GM23338 (cell line): Measurements from ENCODE around the gene MLKL. TPM values are rescaled to one million over a fixed set of nuclear protein-coding genes. Genes with fewer than 3 reads are reported as not detected.

Experiments
- ATAC-seq: fragments of 200-7000 bp; cut with Tn5 transposase; 3 replicates; pipeline ENCODE4 v1.9.1; 2020
- DNase-seq: peaks from one replicate; pipeline ENCODE4 v3.0.0-alpha.2; 2015; ENCODE audit warnings: low spot score
- H2AFZ ChIP-seq: fragments of 200-600 bp; sonication (generic); 2 replicates; pipeline ENCODE4 v1.8.0; 2016; ENCODE audit warnings: antibody characterized with exemption, mild to moderate bottlenecking, moderate library complexity
- H3F3A ChIP-seq: fragments of 200-600 bp; sonication (generic); replicated peaks from 2 replicates; pipeline ENCODE4 v1.8.0; 2017; ENCODE audit warnings: antibody characterized with exemption, mixed run types, low read depth
- H3K27ac ChIP-seq: fragments of 200-600 bp; sonication (generic); 2 replicates; pipeline ENCODE4 v1.6.1; 2016; ENCODE audit warnings: low read depth
- H3K27me3 ChIP-seq: fragments of 200-600 bp; sonication (generic); 2 replicates; pipeline ENCODE4 v1.8.0; 2016; ENCODE audit warnings: mild to moderate bottlenecking, mixed run types, moderate library complexity; ENCODE audit not compliant: insufficient read depth
- H3K36me3 ChIP-seq: fragments of 200-600 bp; sonication (generic); 2 replicates; pipeline ENCODE4 v1.8.0; 2016; ENCODE audit warnings: mild to moderate bottlenecking; ENCODE audit not compliant: insufficient read depth
- H3K4me1 ChIP-seq: fragments of 200-600 bp; sonication (generic); 2 replicates; pipeline ENCODE4 v1.8.0; 2016; ENCODE audit warnings: mild to moderate bottlenecking, moderate library complexity; ENCODE audit not compliant: insufficient read depth
- H3K4me2 ChIP-seq: fragments of 200-600 bp; sonication (generic); 2 replicates; pipeline ENCODE4 v1.7.1; 2017; ENCODE audit warnings: mixed run types
- H3K4me3 ChIP-seq: fragments of 200-600 bp; sonication (generic); 2 replicates; pipeline ENCODE4 v1.6.1; 2016; ENCODE audit warnings: mixed run types
- H3K79me2 ChIP-seq: fragments of 200-600 bp; sonication (generic); replicated peaks from 2 replicates; pipeline ENCODE4 v1.8.0; 2017; ENCODE audit warnings: mild to moderate bottlenecking; ENCODE audit not compliant: insufficient read depth
- H3K9me2 ChIP-seq: fragments of 200-600 bp; sonication (generic); 2 replicates; pipeline ENCODE4 v1.8.0; 2017; ENCODE audit not compliant: insufficient read depth
- H4K20me1 ChIP-seq: fragments of 200-600 bp; sonication (generic); replicated peaks from 2 replicates; pipeline ENCODE4 v1.8.0; 2017; ENCODE audit warnings: mild to moderate bottlenecking; ENCODE audit not compliant: insufficient read depth
- H3K27ac Mint-ChIP-seq: 2 replicates; pipeline ENCODE4 v1.8.0; 2020; ENCODE audit warnings: inconsistent platforms, mild to moderate bottlenecking, moderate library complexity, mixed read lengths
- H3K27me3 Mint-ChIP-seq: 3 replicates; pipeline ENCODE4 v1.8.0; 2022; ENCODE audit warnings: low read depth, mild to moderate bottlenecking, moderate library complexity, mixed read lengths, inconsistent platforms; ENCODE audit not compliant: insufficient read depth, poor library complexity
- H3K36me3 Mint-ChIP-seq: 3 replicates; pipeline ENCODE4 v1.8.0; 2021; ENCODE audit warnings: low read depth, mild to moderate bottlenecking, inconsistent platforms, moderate library complexity, mixed read lengths
- H3K4me1 Mint-ChIP-seq: 3 replicates; pipeline ENCODE4 v1.8.0; 2020; ENCODE audit warnings: mild to moderate bottlenecking, inconsistent platforms, mixed read lengths
- H3K4me3 Mint-ChIP-seq: 3 replicates; pipeline ENCODE4 v1.8.0; 2021; ENCODE audit warnings: moderate library complexity, mild to moderate bottlenecking, inconsistent platforms, mixed read lengths
- H3K9me3 Mint-ChIP-seq: 3 replicates; pipeline ENCODE4 v1.8.0; 2020; ENCODE audit warnings: moderate library complexity, mild to moderate bottlenecking, inconsistent platforms, mixed read lengths
- CTCF ChIP-seq, 2 experiments: fragments of 200-600 bp in 1 of 2; sonication (generic) in 1 of 2; conservative IDR thresholded peaks; 2 replicates each; pipeline versions ENCODE4 v1.5.1 to v1.6.1; 2016 to 2017; ENCODE audit warnings: antibody characterized with exemption in 2 of 2, low read depth in 2 of 2, mild to moderate bottlenecking in 2 of 2, moderate library complexity in 1 of 2
- ETS1 ChIP-seq: IDR thresholded peaks from 2 replicates; pipeline ENCODE4 v1.6.1; 2016; ENCODE audit warnings: antibody characterized with exemption
- EZH2phosphoT487 ChIP-seq: fragments of 200-600 bp; sonication (generic); IDR thresholded peaks from one replicate; pipeline ENCODE4 v1.8.1; 2018; ENCODE audit warnings: antibody characterized with exemption; ENCODE audit not compliant: unreplicated experiment
- JUNB ChIP-seq: IDR thresholded peaks from one replicate; pipeline ENCODE4 v1.6.1; 2016; ENCODE audit warnings: antibody characterized with exemption; ENCODE audit not compliant: unreplicated experiment
- POLR2AphosphoS5 ChIP-seq: IDR thresholded peaks from 2 replicates; pipeline ENCODE4 v1.6.1; 2016; ENCODE audit warnings: antibody characterized with exemption, low read depth
- STAT1 ChIP-seq: IDR thresholded peaks from one replicate; pipeline ENCODE4 v1.6.1; 2016; ENCODE audit warnings: antibody characterized with exemption; ENCODE audit not compliant: unreplicated experiment
- ZNF114 ChIP-seq: fragments of 250-450 bp; sonication (Bioruptor Pico); IDR thresholded peaks from 2 replicates; pipeline ENCODE4 v1.5.0; 2020; ENCODE audit warnings: mild to moderate bottlenecking, moderate library complexity
- ZNF331 ChIP-seq: fragments of 250-450 bp; sonication (Bioruptor Pico); IDR thresholded peaks from 2 replicates; pipeline ENCODE4 v1.5.0; 2020; ENCODE audit warnings: low read depth, mild to moderate bottlenecking, moderate library complexity
- ZNF462 ChIP-seq: fragments of 250-450 bp; sonication (Bioruptor Pico); IDR thresholded peaks from 2 replicates; pipeline ENCODE4 v1.5.0; 2020; ENCODE audit warnings: mild to moderate bottlenecking, moderate library complexity
- polyA plus RNA-seq: library from polyadenylated mRNA; unstranded; fragments of >200 nt; fragmentation: Nextera tagmentation; extraction: Ambion mirVana; gene quantifications from 2 replicates; pipeline ENCODE4 v1.2.1, GENCODE V29; 2016
- total RNA-seq: library from RNA; depleted of rRNA; stranded (reverse); fragments of >200 nt; shearing (Covaris generic); gene quantifications from 2 replicates; pipeline ENCODE4 v1.2.3, GENCODE V29; 2014

MLKL gene
- total and polyA plus RNA-seq, 2 experiments from 2014 or later = 5.1 to 9.7 TPM

- TF ChIP-seq JUNB = no peak
- no peak for TF ChIP-seq STAT1
- no peak for TF ChIP-seq EZH2phosphoT487
Measured at GRCh38 chr16:74717367-74717766, 16.7 kb upstream of the MLKL start (continued).

GRCh38 chr16:74716355-74716754 lies 15.7 kb upstream of the MLKL start:
- Histone ChIP-seq H4K20me1 (no peaks in the 10 kb centered on the region), H3K27ac (no peak overlapping the region), H3F3A (no peaks in the 10 kb centered on the region), H3K4me1 (no peaks in the 10 kb centered on the region), H2AFZ (no peak overlapping the region), H3K79me2 (no peaks in the 10 kb centered on the region), H3K4me3 (no peak overlapping the region), H3K4me2 (no peak overlapping the region), H3K36me3 (no peaks in the 10 kb centered on the region), H3K9me2 (no peaks in the 10 kb centered on the region), H3K27me3 (no peaks in the 10 kb centered on the region)
- no peak overlapping the region for H3K27ac Mint-ChIP-seq
- TF ChIP-seq ZNF462 (CRISPR knock-in tag) = no peak
- no peak for TF ChIP-seq ETS1
- no peak for TF ChIP-seq POLR2AphosphoS5
- TF ChIP-seq ZNF331 = no peak
- TF ChIP-seq CTCF (conservative IDR thresholded peaks at IDR 0.05; ENCODE audit: low read depth in 2 of 2) = peak; percentile 45 to 60
- no peak for TF ChIP-seq ZNF114 (CRISPR knock-in tag)
- TF ChIP-seq JUNB = no peak
- no peaks in the 10 kb centered on the region; the same call in 2 of the 3 replicates for H3K9me3 Mint-ChIP-seq
- no peaks in the 10 kb centered on the region for H3K36me3 Mint-ChIP-seq
- ATAC-seq (peak; percentile 73), DNase-seq (no peak)
- H3K27me3 Mint-ChIP-seq = peaks cover 12% of the 10 kb centered on the region
- H3K4me1 Mint-ChIP-seq = no peaks in the 10 kb centered on the region; the same call in 2 of the 3 replicates
- H3K4me3 Mint-ChIP-seq = no peak overlapping the region
